ENCODE results near the gene SYT3.
"Not testable (repeated sequence)": the region's sequence is repeated elsewhere in the genome, so short reads cannot be mapped to it uniquely, and the experiment has no call there.

Gene SYT3

DNA sequence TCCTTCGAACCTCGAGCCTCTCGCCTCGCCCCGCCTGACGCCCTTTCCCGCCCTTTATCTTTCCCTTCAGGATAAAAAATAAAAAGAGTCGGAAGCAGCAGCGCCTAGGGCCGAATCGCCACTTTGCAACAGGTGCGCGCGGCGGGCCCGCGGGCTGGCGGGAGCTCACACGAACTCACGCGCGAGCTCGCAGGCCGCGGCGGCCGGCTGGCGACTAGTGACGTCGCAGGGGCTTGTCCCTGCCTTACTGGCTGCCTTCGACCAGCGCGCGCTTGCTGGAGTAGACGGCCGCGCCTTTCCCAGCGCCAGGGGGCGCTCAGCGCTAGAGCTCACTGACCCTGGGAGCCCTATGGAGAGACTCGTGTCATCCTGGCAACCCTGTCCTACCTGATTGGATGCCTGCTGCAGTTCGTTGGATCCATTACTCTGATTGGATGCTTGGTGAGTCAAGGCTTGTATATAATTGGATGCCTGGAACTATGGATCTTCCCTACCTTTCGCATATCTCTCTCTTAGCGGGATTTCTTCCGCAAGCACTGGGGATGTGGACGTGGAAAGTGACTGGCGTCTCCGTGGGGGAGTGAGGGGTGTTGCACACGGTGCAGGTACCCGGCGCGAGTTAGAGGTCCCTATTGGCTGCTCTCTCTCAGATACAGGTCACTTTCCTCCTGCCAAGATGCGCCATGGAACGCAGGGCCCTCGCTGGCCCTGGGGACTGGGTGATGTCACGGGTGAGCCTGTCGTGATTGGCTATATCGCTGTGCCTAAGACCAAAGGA lies 33.4 kb downstream of the SYT3 start:
- not testable (repeated sequence) for DNase-seq (ENCODE audit: low read depth in 3 of 3, low spot score in 1 of 3)

DNA sequence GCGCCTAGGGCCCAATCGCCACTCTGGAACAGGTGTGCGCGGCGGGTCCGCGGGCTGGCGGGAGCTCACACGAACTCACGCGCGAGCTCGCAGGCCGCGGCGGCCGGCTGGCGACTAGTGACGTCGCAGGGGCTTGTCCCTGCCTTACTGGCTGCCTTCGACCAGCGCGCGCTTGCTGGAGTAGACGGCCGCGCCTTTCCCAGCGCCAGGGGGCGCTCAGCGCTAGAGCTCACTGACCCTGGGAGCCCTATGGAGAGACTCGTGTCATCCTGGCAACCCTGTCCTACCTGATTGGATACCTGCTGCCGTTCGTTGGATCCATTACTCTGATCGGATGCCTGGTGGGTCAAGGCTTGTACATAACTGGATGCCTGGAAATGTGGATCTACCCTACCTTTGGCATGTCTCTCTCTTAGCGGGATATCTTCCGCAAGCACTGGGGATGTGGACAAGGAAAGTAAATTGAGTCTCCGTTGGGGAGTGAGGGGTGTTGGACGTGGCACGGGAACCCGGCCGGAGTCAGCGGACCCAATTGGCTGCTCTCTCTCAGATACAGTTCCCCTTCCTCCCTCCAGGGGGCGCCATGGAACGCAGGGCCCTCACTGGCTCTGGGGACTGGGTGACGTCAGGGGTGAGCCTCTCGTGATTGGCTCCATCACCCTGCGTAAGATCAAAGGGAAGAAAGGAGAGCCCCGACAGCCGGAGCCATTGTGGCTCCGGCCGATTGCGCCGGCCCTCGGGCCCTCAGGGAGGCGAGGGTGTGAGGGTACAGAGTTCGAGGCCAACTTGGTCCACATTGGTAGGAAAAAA lies 35.2 kb downstream of the SYT3 start:
- DNase-seq (ENCODE audit: low read depth in 3 of 3, low spot score in 1 of 3), result not testable (repeated sequence)

DNA sequence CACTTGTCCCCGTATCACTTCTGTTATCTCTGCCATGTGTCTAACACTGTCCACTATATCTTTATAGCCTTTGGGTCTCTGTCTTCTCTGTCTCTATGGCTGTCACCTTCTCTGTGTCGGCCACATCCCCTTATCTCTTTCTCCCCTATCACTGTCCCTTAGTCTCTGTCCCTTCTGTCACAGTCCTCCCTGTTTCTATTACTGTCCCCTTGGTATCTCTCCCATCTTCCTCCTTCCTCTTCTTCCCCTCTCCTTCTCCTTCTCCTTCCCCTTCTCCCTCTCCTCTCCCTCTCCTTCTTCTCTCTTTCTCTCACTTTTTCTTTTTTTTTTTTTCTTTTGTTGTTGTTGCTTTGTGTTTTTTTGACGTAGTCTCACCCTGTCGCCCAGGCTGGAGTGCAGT lies 36.7 kb downstream of the SYT3 start:
- no peak for DNase-seq (ENCODE audit: low read depth in 3 of 3, low spot score in 1 of 3)

DNA sequence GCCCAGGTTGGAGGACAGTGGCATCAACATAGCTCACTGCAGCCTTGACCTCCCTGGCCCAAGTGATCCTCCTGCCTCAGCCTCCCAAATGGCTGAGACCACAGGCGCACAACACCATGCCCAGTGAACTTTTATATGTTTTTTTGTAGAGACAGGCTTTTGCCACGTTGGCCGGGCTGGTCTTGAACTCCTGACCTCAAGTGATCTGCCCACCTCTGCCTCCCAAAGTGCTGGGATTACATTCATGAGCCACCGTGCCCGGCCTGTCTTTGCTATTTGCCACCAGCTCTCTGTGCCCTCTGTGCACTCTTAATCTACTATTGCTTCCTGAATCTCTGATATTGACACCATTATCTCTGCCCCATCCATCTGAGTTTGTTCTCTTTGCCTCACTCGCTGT lies 37.2 kb downstream of the SYT3 start:
- no peak for DNase-seq (ENCODE audit: low read depth in 3 of 3, low spot score in 1 of 3)

DNA sequence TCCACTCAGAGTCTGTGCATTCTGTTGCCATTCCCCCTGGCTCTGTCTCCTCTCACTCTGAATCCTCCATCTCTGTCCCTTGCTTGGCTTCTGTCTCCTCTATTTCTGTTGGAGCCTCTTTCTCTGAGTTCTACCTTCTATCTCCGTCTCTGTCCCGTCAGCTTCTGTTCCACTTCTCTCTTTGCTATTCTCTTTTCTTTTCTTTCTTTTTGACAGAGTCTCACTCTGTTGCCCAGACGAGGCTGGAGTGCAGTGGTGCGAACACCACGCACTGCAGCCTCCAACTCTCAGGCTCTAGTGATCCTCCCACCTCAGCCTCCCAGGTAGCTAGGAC lies 37.6 kb downstream of the SYT3 start:
- no peak for DNase-seq (ENCODE audit: low read depth in 3 of 3, low spot score in 1 of 3)

DNA sequence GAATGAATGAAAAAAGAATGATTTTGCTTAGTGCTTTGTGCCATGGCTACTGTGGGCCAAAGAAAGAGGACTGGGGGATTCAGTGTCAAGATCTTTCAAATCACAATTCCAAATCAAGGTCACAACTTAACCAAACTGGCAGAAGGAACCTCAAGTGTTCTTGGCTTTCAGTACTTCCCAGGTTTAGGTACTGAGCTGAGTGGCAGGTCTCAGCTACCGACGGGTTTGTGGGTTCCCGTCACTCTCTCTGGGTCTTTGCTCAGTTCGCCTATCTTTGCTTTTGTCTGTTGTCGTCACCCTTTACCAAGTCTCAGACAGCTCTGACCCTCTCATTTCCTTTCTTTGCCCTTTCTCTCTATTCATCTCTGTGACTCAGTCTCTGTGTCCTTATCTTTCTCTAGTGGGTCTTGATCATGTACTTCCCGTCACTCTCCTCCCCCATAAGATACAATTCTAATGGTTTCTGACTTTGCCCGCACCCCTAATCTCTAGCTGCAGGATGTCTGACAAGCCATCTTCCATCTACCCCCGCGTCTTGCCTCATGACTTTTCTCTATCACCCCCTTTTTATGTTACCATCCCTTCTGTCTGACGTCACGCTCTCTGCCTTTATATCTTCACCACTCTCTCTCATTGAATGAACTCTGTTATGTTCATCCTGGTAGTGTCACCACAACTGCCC lies 38.1 kb downstream of the SYT3 start:
- DNase-seq (ENCODE audit: low read depth in 3 of 3, low spot score in 1 of 3), result no peak

DNA sequence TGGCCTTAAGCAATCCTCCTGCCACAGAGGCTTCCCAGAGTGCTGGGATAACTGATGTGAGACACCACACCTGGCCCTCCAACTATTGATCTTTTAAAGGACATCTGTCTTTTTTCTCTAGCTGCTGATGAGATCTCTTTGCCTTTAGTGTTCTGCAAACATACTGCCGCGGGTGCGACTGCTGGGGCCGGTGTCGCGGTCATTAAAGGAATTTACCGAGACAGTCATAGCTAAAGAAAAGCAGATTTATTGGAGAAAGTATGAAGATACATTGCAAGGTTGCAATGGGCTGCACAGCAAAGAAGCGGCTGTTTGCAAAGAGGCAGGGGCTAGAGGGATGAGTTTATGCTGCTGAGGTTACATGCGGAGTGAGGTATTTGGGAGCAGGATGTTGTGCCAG lies 40.3 kb downstream of the SYT3 start:
- DNase-seq (ENCODE audit: low read depth in 3 of 3, low spot score in 1 of 3), result no peak

DNA sequence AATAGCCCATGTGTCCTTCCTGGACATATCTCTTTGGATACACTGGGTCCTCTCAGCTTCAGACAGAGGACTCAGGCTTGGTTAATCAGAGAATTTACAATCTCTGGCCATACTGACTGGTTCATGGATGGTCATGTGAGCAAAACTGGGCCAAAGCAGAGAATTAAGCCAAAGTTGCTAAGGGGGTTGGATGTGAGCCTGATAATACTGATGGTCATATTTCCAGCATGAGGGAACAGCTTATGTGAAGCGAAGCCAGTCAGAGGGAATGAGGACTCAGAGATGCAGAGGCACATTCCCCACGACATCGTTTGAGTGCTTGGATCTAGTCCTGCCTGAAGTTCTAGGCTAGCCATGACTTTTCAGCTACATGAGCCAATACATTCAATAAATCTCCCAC lies 49.5 kb downstream of the SYT3 start:
- DNase-seq (ENCODE audit: low read depth in 3 of 3, low spot score in 1 of 3), result no peak

DNA sequence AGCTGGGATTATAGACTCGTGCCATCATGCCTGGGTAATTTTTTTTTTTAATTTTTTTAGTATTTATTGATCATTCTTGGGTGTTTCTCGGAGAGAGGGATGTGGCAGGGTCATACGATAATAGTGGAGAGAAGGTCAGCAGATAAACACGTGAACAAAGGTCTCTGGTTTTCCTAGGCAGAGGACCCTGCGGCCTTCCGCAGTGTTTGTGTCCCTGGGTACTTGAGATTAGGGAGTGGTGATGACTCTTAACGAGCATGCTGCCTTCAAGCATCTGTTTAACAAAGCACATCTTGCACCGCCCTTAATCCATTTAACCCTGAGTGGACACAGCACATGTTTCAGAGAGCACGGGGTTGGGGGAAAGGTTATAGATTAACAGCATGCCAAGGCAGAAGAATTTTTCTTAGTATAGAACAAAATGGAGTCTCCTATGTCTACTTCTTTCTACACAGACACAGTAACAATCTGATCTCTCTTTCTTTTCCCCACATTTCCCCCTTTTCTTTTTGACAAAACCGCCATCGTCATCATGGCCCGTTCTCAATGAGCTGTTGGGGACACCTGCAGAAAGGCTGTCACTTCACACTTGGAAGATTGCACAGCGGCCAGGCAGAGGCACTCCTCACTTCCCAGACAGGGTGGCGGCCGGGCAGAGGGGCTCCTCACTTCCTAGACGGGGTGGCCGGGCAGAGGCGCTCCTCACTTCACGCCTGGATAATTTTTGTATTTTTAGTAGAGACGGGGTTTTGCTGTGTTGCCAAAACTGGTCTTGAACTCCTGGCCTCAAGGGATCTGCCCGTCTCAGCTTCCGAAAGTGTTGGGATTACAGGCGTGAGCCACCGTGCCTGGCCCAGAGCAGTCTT lies 57.7 kb downstream of the SYT3 start:
- DNase-seq (ENCODE audit: low read depth in 3 of 3, low spot score in 1 of 3), result not testable (repeated sequence)

DNA sequence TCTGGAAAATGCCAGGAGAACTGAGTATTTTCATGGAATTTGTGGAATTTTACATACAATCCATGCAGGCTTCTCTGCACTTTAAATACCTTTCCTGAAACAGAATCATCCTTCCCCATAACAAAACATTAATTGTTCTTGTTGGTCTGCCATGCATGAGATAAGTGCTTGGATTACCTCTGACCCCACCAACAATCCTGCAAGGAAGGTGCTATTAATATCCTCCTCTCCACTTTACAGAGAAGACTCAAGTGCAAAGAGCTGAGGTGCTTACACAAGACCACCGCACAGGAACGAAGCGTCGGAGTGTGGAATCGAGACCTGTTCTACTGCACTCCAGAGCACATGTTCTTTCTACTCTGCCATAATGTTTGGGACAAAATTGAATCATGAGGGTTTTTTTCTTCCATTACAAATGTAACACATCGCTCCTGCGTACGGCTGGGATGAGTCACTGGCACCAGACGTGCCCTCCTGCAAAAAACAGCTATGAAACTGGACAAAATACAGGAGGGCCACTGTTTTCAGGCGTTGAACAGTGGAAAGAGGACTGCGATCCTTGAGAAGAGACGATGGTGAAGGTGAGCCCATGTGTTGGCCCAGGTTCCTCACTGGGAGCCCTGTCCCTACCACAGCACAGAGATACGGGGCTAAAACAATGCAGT lies 58.6 kb downstream of the SYT3 start:
- DNase-seq (ENCODE audit: low read depth in 3 of 3, low spot score in 1 of 3), result no peak

DNA sequence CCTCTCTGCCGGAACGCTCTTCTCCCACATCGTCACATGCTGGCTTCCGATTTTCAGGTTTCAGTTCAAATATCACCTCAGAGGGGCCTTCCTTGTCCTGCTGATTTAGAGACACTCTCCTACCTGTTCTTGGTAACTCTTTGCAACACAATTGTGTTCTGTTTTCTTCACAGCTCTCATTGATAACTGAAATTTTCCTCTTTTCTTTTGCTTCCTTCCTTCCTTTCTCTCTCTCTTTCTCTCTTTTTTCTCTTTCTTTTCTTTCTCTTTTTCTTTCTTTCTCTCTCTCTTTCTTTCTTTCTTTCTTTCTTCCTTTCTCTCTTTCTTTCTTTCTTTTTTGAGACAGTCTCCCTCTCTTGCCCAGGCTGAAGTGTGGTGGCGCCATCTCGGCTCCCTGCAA lies 59.4 kb downstream of the SYT3 start:
- DNase-seq (ENCODE audit: low read depth in 3 of 3, low spot score in 1 of 3), result no peak

DNA sequence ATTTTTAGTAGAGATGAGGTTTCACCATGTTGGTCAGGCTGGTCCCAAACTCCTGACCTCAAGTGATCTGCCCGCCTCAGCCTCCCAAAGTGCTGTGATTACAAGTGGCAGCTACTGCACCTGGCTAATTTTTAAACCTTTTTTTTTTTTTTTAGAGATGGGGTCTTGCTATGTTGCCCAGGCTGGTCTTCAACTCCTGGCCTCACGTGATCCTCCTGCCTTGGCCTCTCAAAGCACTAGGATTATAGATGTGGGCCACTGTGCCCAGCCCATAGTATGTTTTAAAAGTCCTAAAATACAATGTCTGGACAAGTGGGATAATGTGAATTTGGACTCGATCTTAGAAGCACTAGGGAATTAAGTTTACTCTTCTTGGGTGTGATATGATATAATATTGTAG lies 62.9 kb downstream of the SYT3 start:
- not testable (repeated sequence) for DNase-seq (ENCODE audit: low read depth in 3 of 3, low spot score in 1 of 3)

DNA sequence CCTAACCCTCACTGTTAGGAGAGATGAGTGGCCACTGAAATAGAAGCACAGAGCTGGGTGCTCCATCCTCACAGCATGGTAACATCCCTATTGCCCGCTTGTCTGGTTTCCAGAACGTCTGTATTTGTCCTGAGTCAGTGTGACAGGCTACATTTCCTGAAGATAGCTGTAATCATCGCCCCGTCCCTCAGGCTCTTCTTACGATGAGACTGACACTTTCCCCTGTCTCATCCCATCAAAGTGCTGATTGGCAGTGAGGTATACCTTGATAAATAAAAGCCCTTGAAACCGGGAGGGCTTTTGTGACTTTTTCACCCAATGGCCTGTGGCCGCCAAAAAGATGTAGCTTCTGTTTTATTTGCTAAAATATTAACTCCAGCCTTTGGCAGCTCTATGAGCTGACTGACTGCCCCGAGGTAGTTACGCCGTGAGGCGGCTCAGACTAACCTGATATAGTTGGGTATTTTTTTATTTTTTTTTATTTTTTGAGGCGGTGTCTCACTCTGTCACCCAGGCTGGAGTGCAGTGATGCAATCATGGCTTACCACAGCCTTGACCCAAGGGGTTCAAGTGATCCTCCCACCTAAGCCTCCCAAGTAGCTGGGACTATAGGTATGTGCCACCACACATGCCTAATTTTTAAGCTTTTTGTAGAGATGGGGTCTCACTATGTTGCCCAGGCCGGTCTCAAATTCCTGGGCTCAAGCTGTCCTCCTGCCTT lies 65.8 kb downstream of the SYT3 start:
- DNase-seq (ENCODE audit: low read depth in 3 of 3, low spot score in 1 of 3), result no peak

Data from stimulated activated CD4-positive, alpha-beta T cell treated with anti-CD3 and anti-CD28 coated beads, TNF-alpha, amount 100 ng/mL, for 1 hour (primary cell).